ENCODE data around the gene CDC16. TPM values are rescaled to one million over a fixed set of nuclear protein-coding genes. Genes with fewer than 3 reads are reported as not detected.

CDC16 gene
- total RNA-seq, 1 donor from 2014 or later, result 65.5 TPM

DNA sequence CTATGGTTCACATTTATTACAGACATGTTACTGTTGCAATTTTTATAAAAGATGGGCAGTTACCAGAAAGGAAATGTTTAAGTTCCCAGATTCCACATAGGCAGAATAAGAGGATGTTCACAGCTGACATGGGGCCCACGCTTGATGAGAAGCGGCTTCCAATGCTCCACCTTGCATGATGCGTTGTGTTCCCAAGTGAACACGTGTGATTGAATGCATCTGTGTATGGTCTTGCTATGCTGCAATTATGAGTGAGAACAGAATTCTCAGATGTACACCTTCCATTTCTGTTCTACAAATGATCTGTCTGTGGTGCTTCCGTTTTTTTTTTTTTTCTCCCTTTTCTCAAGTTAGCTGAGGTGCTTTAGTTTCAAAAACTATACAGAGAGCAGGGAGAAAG, 62.2 kb downstream of the CDC16 start:
- no peak overlapping the region for H3K4me3 ChIP-seq
- no peaks in the 10 kb centered on the region for H3K4me1 ChIP-seq
- H3K36me3 ChIP-seq, result peaks cover 62% of the 10 kb centered on the region
- no peak overlapping the region for H3K27ac ChIP-seq
- intact Hi-C loops (cut with DNase I), result no loop called here
- DNase-seq (no peak), ATAC-seq (no peak)
- H3K27me3 ChIP-seq, result no peaks in the 10 kb centered on the region
- no peaks in the 10 kb centered on the region for H3K9me3 ChIP-seq
- TF ChIP-seq, protein P1, sequence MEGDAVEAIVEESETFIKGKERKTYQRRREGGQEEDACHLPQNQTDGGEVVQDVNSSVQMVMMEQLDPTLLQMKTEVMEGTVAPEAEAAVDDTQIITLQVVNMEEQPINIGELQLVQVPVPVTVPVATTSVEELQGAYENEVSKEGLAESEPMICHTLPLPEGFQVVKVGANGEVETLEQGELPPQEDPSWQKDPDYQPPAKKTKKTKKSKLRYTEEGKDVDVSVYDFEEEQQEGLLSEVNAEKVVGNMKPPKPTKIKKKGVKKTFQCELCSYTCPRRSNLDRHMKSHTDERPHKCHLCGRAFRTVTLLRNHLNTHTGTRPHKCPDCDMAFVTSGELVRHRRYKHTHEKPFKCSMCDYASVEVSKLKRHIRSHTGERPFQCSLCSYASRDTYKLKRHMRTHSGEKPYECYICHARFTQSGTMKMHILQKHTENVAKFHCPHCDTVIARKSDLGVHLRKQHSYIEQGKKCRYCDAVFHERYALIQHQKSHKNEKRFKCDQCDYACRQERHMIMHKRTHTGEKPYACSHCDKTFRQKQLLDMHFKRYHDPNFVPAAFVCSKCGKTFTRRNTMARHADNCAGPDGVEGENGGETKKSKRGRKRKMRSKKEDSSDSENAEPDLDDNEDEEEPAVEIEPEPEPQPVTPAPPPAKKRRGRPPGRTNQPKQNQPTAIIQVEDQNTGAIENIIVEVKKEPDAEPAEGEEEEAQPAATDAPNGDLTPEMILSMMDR (IDR thresholded peaks at IDR 0.05), result no peak

DNA sequence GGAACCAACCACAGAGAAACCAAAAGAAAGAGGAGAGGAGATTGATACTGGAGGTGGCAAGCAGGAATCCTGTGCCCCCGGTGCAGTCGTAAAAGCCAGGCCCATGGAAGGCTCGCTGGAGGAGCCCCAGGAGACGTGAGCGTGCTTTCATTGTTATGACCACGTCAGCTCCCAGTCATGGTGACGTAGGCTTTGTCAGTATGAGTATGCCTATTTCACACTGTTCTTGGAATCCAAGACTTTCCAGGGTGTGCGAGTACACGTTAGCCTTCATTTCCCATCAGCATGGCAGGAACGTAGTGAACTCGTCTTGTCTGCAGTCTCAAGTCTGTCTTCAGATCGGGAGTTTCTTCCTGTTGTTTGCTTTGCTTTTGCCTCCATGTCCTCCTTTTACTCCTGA, 64.2 kb downstream of the CDC16 start:
- no peaks in the 10 kb centered on the region for H3K4me1 ChIP-seq
- intact Hi-C loops (cut with DNase I), result no loop called here
- H3K36me3 ChIP-seq, result peaks cover 59% of the 10 kb centered on the region
- no peak for DNase-seq
- ATAC-seq, result no peak
- H3K9me3 ChIP-seq, result no peaks in the 10 kb centered on the region
- H3K4me3 ChIP-seq, result no peak overlapping the region
- H3K27ac ChIP-seq, result no peak overlapping the region
- H3K27me3 ChIP-seq, result no peaks in the 10 kb centered on the region
- TF ChIP-seq, protein P1 (IDR thresholded peaks at IDR 0.05), result no peak

DNA sequence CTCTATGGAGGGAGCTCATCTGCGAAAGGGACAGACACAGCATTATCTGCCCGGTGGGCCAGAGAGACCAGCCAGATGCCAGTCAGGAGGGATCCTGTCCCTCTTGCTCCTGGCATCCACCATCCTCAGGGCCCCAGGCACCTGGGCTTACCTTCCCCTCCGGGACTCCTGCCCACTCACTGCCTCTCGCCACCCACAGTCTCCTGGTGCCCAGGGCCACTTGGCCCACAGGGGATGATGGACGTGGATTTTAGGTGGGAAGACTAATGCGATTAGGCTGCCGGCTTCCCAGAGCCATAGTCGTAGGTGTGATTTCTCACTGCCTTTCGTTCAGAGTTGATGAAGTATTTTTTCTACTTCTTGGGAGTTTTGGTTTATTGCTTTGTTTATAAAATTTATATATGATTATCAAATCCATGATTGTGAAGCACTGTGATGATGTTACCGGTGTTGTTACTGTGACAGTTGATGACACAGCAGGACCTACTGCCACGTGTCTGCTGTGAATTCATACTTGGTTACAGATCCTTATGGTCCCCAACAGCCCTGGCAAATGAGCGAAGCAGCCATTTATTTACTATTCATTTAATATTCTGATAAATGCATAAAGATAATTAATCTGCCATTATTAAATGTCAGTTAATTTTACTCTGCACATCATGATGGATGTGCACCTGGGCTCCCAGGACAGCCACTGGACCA, 65.1 kb downstream of the CDC16 start:
- peaks cover 61% of the 10 kb centered on the region for H3K36me3 ChIP-seq
- H3K9me3 ChIP-seq, result no peaks in the 10 kb centered on the region
- no peak overlapping the region for H3K4me3 ChIP-seq
- no peak for ATAC-seq
- H3K27me3 ChIP-seq, result no peaks in the 10 kb centered on the region
- intact Hi-C loops (cut with DNase I), result no loop called here
- TF ChIP-seq, protein P1 (IDR thresholded peaks at IDR 0.05), result no peak
- no peak overlapping the region for H3K27ac ChIP-seq
- H3K4me1 ChIP-seq, result no peaks in the 10 kb centered on the region
- no peak for DNase-seq

DNA sequence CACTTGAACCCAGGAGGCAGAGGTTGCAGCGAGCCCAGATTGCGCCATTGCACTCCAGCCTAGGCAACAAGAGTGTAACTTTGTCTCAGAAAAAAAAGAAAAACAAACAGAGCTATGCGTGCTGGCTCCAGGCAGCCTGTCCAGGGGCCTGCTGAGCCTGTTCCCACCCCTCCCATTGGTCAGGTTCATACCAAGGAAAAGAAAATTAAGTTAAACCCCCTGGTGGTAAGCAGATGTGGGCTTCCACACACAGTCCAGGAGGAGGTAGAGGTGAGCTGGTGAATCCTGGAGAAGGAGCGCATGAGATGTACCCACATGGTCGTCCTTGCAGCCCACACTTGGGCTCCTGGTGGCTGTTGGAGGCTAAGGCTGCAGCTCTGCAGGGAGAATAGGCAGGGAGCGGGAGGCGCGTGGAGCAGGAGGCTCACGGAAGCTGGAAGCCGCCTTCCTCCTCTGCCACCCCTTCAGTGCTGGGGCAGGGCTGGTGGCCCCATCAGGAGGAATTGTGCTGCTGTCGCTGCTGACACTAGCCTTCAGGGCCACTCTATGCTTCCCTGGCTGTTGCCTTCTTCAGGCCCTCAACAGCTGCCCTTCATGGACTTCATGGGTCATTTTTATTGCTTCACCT, 69.1 kb downstream of the CDC16 start:
- ATAC-seq (no peak), DNase-seq (no peak)
- intact Hi-C loops (cut with DNase I), result no loop called here
- Histone ChIP-seq H3K9me3 (no peaks in the 10 kb centered on the region), H3K27me3 (no peaks in the 10 kb centered on the region), H3K36me3 (peaks cover 52% of the 10 kb centered on the region), H3K4me3 (no peak overlapping the region), H3K4me1 (no peaks in the 10 kb centered on the region), H3K27ac (no peak overlapping the region)
- TF ChIP-seq, protein P1 (IDR thresholded peaks at IDR 0.05), result no peak

DNA sequence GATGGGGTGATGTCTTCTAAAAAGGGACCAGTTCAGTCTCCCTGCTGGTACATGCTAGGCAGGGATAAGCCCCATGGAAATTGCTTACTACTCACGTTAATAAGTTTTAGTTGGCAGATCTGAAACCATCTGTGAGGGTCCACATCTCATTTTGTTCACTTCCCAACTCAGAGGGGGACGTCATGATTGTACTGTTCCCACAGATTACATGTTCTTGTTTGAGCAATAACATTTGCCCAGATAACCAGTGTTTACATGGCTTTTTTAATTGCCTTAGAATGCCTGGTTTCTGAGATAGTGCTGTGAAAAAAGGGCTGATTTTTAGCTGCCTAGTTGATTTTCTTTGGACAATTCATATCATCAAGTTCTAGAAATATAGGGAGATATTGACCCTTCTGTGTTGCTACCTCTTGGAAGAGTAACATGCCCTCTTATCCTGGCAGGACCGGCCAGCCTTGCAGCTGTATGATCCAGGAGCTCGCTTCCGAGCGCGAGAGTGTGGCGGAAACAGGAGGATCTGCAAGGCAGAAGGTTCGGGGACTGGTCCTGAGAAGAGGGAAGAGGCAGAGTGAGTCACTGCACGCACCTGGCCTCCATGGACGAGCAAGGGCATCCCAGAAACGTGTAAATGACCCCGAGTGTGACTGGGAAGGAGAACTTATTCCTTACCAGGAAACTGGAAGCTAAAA, 69.8 kb downstream of the CDC16 start:
- TF ChIP-seq, protein P1 (IDR thresholded peaks at IDR 0.05), result no peak
- ATAC-seq (no peak), DNase-seq (no peak)
- Histone ChIP-seq H3K36me3 (peaks cover 46% of the 10 kb centered on the region), H3K27me3 (no peaks in the 10 kb centered on the region), H3K4me3 (no peak overlapping the region), H3K9me3 (no peaks in the 10 kb centered on the region), H3K4me1 (no peaks in the 10 kb centered on the region), H3K27ac (no peak overlapping the region)
- intact Hi-C loops (cut with DNase I), result no loop called here

Measured in upper lobe of right lung (tissue), 1 donor.